HG03066 (cell line): ENCODE data around the gene P2RX4.
"Not testable (repeated sequence)": the region's sequence is repeated elsewhere in the genome, so short reads cannot be mapped to it uniquely, and the experiment has no call there.

Experiments
- ATAC-seq: cut with Tn5 transposase; IDR thresholded peaks from one replicate; pipeline ENCODE4 v1.9.1; 2021; ENCODE audit warnings: low read depth; ENCODE audit not compliant: unreplicated experiment

Gene P2RX4

DNA sequence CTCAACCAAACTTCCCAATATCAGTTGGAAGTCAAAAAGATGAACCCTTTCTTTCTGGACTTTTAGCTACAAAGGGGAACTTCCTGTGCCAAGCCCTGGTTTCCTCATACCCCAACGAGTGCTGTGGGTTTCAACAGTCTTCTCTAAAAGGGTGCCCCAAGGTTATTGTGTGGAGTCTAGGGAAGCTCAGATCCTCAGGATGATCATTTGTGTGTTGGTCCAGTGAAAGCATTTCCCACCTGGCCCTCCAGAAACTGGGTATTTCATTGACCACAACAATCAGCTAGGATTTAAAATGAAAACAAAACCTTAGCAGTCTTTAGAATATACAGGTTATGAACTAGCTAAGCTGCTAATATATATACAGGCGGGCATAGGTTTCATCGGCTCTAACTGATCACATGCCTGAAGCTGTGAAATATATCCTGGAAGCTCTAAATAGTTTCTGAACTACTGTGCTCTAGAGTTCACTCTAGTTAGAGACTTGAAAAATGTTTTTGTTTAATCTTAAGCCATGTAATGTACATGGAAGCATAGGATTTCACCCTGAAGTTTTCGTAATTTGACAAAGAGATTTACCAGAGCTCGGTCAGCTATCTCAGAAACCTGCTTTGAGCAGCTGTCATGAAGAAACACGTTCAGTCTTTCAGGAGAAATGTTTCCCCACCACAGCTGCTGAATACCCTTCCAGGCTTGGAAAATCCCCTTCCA, 29.6 kb downstream of the P2RX4 start:
- ATAC-seq: no peak

DNA sequence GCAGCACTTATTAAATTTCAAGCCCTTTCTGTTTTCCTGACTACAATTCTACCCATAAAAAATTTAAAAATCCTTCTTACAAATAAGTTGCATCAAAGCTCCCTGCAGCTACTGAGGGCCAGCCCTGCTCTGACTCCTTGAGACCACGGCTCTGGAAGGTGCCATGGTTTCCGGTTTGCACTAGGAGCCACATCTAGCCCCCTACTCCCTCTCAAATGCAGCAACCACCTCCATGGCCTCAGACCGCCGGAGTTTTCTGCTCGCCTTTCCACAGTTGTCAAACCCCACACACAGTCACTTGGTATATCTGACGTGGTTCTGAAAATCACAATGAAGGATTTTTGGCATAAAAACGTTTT, 30.1 kb downstream of the P2RX4 start:
- ATAC-seq: no peak

DNA sequence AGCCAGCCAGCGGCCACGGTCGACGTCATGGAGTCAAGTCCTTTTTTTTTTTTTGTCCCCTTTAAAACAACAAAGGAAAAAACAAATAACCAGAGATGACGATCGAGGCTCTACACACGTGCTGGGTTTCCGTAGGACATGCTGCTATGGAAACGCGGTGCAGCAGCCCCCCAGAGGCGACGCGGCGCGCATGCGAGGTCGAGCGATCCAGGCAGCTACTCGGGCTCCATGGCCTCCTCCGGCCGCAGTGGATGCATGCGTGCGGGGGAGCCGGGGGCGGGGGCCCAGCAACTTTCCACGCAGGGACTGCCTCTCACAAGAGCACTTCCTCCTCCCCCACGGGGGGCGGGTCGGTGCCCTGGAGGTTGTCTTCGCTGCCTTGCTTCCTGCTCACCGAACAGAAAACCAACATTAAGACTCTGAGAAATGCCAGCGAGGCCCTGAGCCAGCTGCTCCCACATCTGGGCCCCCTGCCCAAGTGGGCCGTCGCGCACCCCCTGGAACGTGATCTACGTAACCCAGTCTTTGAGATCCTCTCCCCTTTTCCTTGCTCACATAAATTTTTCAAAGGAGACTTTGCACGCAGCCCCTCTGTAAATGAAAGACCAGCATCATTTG, 30.7 kb downstream of the P2RX4 start:
- ATAC-seq: no peak

DNA sequence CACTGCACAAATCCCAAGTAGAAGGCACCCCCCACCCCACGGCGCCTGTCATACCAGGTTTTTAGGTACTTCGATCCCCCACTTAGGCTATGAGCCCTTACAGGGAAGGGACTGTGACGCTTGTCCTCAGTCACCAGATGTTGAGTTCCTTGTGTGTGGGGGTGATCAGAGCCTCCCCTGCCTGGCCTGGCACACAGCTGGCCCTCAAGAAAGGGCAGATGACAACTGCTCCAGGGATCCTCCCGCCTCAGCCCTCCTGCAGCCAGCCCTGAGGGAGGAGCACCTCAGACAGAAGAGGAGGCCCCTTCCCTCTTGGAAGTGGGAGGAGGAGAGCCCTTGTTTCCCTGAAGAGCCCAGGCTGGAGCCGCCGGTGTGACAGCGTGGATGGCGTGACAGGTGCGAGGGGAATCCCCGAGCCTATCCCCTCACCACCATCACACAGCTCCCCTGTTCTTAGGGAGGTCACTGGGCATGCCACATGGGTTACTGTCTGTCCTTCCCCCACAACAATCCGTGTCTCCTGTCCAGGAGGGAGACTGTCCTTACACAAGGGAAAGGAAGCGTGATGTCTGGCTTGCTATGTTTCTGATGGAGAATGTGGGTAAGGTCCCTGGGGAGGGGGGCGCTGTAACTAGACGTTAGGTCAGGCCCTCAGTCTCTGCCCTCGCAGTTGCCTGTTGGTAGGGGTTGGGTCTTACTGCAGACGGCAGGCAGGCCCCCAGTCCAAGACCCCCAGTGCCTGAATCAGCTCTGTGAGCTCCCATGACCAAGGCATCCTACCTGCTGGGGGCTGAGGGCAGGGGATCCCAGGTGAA, 31.4 kb downstream of the P2RX4 start:
- ATAC-seq: no peak

DNA sequence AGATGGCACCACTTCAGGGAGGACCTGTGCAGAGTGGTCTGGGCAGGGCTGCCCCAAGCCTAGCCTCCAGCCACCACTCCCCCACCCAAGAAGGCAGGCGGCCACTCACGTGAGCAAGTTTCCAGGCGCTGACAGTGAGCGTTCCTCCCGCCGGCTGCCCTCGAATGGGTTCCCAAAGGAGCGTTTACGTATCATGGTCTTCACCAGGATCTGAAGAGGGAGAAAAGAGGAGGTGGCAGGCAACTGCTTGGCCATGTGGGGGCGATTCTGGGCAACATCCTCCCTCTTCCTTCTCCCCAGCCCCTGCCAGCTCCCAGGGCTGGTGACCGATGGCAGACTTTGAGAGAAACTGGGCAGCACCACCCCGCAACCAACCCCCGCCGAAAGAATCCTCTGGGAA, 35.1 kb downstream of the P2RX4 start:
- ATAC-seq: no peak

DNA sequence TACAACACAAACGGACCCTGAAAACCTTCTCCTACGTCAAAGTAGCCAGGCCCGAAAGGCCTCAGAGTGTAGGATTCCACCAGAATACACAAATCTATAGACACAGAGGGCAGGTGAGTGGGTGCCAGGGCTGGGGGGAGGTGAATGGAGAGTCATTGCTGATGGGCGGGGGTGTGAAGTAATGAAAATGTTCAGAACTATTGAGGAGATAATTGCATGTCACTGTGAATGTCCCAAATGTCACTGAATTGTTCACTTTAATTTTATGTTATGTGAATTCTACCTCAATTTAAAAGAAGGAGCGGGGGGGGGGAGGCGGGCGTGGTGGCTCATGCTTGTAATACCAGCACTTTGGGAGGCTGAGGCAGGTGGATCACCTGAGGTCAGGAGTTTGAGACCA, 36.0 kb downstream of the P2RX4 start:
- no peak for ATAC-seq

DNA sequence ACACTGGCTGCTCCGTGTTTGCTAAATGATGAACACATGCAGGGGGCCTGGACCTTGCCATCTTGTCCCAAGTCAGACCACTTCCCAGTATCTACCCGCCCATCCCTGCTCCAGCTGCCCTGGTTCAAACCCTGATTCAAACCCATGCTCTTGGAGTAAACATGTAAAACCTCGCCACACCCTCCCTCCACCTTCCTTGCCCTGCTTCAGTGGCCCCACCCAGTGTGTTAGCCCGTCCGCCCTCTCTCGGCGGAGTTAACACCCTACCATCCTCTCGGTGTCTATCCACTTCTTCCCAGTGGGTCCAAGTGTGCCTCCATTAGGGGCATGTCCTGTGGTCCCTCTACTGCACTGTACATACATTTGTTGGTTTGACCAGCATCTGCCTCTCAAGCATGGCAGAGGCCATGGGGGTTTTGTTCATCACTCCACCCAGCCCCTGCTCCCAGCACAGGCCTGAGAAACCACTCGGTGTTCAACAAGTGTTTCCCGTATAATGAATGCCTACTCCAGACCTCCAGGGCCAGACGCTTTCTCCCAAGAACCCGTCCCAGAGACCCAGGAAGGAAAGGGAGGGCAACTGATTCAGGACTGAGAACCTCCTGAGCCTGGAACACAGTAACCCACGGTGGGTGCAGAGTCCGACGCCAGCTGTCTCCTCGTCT, 37.1 kb downstream of the P2RX4 start:
- no peak for ATAC-seq

DNA sequence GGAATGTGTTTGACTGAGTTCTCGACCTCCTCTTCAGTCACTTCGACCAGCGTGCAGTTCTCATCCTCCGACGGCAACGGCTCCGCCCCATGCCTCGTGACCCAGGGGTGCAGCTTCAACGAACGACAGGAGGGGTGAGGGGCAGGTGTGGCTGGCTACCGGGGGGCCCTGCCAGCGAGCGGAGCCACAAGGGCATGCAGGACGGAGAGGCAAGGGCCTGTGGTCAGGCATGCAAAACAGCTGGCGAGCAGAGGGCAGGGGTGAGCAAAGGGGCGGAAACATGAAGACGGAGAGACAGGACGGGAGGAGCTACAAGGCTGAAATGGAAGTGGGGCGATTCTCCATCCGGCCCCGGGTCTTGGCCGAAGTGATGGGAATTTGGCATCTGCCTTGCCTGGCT, 38.7 kb downstream of the P2RX4 start:
- peak; percentile 77 for ATAC-seq

DNA sequence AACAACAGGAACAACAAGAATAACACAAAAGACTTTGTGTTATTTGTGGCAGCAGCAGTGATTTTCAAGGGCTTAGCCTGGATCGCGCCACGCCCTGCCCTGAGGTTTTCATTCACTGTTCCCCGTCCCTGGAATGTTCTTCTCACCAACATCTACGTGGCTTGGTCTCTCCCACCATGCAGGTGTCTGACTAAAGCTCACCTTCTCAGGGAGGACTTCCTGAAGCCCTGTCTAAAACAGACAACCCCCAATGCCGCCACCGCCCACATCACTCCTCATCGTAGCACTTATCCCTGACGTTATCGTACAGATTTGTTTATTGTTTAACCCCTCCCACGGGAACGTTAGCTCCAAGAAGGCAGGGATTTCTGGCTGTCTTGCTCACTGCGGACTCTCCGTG, 40.4 kb downstream of the P2RX4 start:
- ATAC-seq: no peak

DNA sequence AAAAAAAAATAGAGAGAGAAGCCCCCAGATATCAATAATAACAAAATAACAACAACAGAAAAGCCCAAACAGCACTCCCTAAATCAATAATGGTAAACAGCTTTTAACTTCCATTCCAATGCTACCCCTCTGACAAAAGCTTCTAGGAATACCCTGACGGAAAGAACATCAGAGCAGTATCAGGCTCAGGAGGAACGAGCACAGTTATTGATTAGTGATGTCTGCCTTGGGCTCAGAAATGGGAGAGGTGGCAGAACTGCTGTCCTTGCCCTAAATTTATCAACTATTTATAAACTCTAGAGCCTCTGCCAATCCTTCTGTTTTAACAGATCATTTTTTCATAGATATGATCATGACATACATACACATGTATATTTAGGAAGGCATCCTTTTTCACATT, 41.9 kb downstream of the P2RX4 start:
- no peak for ATAC-seq

DNA sequence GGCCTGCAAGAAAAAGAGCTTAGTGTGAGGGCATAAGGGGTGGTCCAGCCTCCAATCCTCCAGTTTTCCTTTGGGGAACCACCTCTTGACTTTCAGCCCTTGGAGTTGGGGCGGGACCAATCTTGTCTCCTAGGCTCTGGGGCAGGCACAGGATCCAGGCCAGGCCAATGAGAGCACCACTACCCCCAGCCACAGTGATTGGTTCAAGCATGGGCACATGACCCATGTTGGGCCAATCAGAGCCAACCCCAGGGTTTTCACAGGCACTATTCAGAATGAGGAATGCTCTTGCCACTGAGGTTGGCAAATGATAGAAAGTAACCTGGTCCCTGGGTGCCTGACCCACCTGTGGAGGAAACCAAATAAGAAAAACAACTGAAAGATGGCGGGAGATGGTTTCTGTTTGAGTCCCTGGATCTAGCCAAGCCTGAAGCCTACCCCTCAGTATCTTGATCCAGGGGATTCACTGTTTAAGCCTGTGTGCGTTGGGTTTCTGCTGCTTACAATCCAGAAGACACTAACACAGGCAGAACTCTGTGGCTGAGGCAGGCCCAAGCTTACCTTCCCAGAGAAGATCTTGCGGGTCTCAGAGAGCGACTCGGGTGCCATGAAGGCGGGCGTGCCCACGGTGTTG, 42.9 kb downstream of the P2RX4 start:
- no peak for ATAC-seq

DNA sequence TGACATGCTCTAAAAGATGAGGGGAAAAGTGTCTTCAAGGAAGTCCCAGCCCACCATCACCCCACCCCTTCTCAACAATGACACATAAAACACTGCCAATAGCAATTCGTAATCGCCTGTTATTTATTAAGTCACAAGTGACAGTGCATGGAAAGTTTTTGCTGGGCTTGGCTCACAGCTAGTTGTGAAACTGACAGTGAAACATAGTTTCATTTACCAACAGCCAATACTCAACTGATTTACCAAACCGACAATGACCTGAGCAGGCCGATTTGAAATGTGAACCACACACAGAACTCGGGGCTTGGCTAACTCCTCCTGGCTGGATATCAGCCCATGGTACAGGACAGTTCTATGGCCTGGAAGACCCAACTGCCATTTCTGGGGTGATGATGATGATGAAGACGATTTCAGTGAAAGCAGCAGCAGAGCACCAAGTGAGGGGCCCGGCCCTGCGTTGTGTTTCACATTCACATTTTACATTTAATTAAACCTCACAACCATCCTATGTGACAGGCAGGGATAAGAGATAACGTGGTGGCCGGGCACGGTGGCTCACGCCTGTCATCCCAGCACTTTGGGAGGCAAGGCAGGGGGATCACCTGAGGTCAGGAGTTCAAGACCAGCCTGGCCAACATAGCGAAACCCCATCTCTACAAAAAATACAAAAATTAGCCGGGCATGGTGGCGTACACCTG, 43.9 kb downstream of the P2RX4 start:
- no peak for ATAC-seq

DNA sequence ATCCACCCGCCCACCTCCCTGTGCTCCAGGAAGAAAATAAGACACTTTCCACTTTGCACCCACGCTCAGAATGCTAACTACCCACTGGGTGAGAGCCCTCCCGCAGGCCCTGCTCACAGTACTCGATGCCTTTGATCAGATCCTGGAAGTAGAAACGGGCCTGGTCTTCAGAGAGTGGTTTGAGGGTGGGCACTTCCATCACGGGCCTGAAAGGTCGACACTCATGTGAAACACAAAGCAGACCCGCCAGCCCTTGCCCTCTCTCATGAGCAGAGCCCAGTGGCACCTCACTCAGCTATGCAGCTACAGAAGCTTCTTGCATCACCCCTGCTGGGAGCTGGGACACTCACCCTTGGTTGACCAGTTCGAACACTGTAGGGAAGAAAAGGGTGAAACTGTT, 45.5 kb downstream of the P2RX4 start:
- no peak for ATAC-seq

DNA sequence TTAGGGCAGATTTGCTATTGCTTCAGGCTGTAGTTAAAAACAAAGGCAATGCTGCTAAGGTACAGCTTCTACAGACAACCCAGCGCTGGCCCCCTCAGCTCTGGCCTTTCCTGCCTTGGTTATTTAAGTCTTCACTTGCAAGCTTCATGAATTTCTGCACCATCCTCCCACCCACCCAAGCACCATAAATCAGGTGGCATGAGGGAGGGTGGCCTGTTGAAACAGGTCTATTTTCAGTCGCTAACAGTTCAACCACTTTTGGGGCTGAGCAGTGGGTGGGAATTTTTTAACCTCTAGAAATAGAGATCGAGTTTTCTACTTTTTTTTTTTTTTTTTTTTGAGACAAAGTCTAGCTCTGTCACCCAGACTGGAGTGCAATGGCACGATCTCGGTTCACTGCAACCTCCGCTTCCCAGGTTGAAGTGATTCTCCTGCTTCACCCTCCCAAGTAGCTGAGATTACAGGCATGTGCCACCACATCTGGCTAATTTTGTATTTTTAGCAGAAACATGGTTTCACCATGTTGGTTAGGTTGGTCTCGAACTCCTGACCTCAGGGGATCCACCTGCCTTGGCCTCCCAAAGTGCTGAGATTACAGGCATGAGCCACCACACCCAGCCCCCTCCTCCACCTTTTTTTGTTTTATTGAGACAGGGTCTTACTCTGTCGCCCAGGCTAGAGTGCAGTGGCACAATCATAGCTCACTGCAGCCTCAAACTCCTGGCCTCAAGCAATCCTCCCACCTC, 47.9 kb downstream of the P2RX4 start:
- not testable (repeated sequence) for ATAC-seq

DNA sequence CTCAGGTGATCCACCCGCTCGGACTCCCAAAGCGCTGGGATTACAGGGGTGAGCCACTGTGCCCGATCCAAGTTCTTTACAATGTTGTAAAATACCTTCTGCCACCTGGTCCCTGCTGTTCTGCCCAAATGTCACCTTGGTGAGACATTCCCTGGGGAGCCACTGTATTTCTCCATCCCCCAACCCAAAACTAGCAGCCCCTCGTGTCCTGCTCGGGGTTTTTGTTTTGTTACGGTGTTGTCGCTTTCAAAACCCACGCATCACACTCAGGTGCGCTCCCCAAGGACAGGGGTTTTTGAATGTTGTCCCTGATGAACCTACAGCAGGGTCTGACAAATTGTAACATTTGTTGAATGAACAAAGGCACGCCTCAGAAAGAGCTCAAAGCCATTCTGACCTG, 49.1 kb downstream of the P2RX4 start:
- no peak for ATAC-seq

DNA sequence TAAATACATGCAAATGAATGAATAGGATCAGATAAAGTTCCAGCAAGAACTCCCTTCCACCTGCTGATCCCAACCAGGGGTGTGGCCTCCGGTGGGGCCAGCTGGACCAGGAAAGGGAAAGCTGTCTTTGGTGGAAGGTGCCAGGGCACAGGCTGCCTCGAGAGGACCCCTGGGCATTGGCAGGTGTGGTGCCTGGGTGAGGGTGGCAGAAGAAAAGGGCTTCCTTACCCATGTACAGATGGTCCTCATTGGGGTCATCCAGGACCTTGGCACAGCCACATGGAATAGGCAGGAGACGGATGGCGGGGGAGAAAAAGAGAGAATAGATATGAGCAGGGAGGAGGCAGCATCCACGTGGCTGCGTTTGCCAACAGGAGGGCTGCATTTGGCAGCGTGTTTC, 50.2 kb downstream of the P2RX4 start:
- no peak for ATAC-seq

DNA sequence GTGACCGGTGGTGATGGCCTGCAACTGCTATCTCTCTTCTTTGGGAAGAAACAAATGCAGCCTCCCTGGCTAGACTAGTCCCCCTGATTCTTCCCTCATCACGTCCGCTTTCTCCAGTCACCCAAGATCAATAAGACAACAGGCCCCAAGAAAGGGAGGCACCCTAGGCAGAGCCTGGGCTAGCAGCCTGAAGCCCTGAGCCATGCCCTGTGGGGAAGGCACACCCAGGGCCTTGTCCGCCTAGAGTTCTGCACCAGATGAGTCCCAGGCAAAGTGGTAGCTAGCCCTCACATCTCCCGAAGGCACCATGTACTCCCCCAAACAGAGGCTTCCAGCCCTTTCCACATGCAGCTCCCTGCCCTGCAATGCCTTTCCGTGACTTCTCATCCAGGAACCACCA, 51.5 kb downstream of the P2RX4 start:
- ATAC-seq: no peak

DNA sequence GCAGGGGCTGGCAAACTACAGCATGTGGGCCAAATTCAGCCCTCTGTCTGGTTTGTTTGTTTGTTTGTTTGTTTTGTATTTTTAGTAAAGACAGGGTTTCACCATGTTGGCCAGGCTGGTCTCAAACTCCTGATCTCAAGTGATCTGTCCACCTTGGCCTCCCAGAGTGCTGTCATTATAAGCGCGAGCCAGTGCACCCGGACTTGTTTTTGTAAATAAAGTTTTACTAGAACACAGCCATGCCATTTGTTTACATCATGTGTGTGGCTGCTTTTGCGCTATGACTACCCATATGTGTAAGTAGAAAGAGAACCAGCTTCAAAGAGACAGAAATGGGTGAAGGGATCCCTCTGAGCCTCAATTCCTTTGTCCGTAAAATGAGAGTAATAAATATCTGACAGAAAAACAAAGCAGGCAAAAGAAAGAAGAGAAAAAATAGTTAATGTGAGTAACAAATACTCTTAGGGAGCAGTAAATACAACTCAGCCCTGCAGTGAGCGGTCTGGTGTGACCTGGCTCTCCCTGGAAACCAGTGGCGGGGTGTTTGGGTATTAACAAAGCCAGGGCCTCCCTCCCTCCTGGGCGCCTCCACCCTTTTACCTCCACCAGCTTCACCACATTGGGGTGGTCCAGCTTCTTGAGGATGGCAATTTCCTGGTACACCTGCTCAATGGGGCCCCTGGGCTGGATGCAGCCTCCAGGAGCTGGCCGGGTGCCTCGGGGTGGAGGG, 53.4 kb downstream of the P2RX4 start:
- ATAC-seq: no peak

DNA sequence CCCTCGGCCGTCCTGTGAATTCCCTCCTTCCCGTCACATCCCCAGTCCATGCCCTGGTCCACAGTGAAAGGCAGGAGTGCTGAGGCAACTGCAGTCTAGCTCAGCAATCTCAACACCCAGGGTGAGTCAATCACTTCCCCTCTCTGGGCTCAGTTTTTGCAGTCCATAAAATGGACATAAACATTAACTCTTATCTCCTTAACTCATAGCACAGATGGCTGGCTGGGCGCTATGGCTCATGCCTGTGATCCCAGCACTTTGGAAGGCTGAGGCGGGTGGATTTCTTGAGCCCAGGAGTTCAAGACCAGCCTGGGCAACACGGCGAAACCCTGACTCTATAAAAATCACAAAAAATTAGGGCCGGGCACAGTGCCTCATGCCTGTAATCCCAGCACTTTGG, 54.2 kb downstream of the P2RX4 start:
- ATAC-seq: no peak
